HL-60/S4 treated with retinoic acid at 250 ng/mL for 4 days and 3 days (cell line): ENCODE data around the gene ZNF526.

Experiments used
- in situ Hi-C: fragments of 300-500 bp; cut with MboI; formaldehyde crosslinking; loops from 2 replicates; pipeline ENCODE4 v1.7.0; 2022; ENCODE audit warnings: low sequenced_read_pairs

ZNF526 gene

GRCh38 chr19:42196011-42197001, 23.8 kb upstream of the ZNF526 start:
- in situ Hi-C loops, result no loop called here

GRCh38 chr19:42197375-42197817, 22.7 kb upstream of the ZNF526 start:
- in situ Hi-C loops, result no loop called here

- in situ Hi-C loops, result no loop called here
Observed at GRCh38 chr19:42198676-42199439, 21.3 kb upstream of the ZNF526 start.

GRCh38 chr19:42199440-42200115, 20.5 kb upstream of the ZNF526 start:
- in situ Hi-C loops, result no loop called here

- in situ Hi-C loops, result no loop called here
Observed at GRCh38 chr19:42200116-42200715, 19.9 kb upstream of the ZNF526 start.

- in situ Hi-C loops, result no loop called here
Observed at GRCh38 chr19:42201489-42202289, 18.4 kb upstream of the ZNF526 start.

GRCh38 chr19:42202290-42202880, 17.7 kb upstream of the ZNF526 start:
- in situ Hi-C loops, result no loop called here

- in situ Hi-C loops, result no loop called here
Observed at GRCh38 chr19:42203700-42204099, 16.4 kb upstream of the ZNF526 start.

- in situ Hi-C loops, result no loop called here
Observed at GRCh38 chr19:42204664-42205063, 15.4 kb upstream of the ZNF526 start.

- in situ Hi-C loops, result no loop called here
Observed at GRCh38 chr19:42206871-42207755, 13.0 kb upstream of the ZNF526 start.

GRCh38 chr19:42207767-42208271, 12.3 kb upstream of the ZNF526 start:
- in situ Hi-C loops, result no loop called here

- in situ Hi-C loops, result no loop called here
Observed at GRCh38 chr19:42208612-42209011, 11.5 kb upstream of the ZNF526 start.

GRCh38 chr19:42212886-42213285, 7.2 kb upstream of the ZNF526 start:
- in situ Hi-C loops, result no loop called here

- in situ Hi-C loops, result no loop called here
Observed at GRCh38 chr19:42214810-42215485, 5.2 kb upstream of the ZNF526 start.

GRCh38 chr19:42216653-42217519, 3.2 kb upstream of the ZNF526 start:
- in situ Hi-C loops, result no loop called here

- in situ Hi-C loops, result no loop called here
Observed at GRCh38 chr19:42217520-42218437, 2.3 kb upstream of the ZNF526 start, which contains the start of gene DEDD2. DEDD2 (minus strand) TSS chr19:42217677; CDS start chr19:42217007, 670 bp downstream.
